ENCODE results near the gene TICAM1. TPM values are rescaled to one million over a fixed set of nuclear protein-coding genes. Genes with fewer than 3 reads are reported as not detected.
A peak's percentile ranks its signal among the peaks of the same experiment; 100 is the strongest.

The TICAM1 gene
- total and polyA plus RNA-seq, 2 of the 13 experiments (the other 11 are each of a cell fraction or from before 2014, with no cell fraction given), result 0.33 to 0.95 TPM

GRCh38 chr19:4830768-4831265 lies 695 bp downstream of the TICAM1 start:
- in situ Hi-C loops (cut with HindIII; ENCODE audit: extremely low pct_ligation_motif_present, low pct_unique_long_range_greater_than_20kb) (no loop called here), intact Hi-C loops (cut with micrococcal nuclease; ENCODE audit: unreplicated experiment) (no loop called here)
- Histone ChIP-seq H3K79me2 (ENCODE audit: insufficient read depth, low read length) (peaks cover 12% of the 10 kb centered on the region), H3K9ac (ENCODE audit: insufficient read depth, low read depth, low read length) (peak overlapping the region; percentile 83), H2AFZ (ENCODE audit: low read length) (no peak overlapping the region), H3K4me1 (ENCODE audit: insufficient read depth, low read length) (peaks cover 27% of the 10 kb centered on the region), H4K20me1 (ENCODE audit: insufficient read depth, low read length) (no peaks in the 10 kb centered on the region), H3K4me2 (ENCODE audit: low read depth, low read length) (peak overlapping the region; percentile 96), H3K4me3 (replicated peaks in 1 of 3; ENCODE audit: insufficient read depth in 1 of 3, low read depth in 2 of 3, low read length in 3 of 3) (peak overlapping the region; percentile 85 to 96 (median 88)), H3K27ac (ENCODE audit: extremely low read length, insufficient read depth, low read length) (peak overlapping the region; percentile 50), H3K27me3 (ENCODE audit: control insufficient read depth in 1 of 2, insufficient read depth in 2 of 2, low read length in 2 of 2) (no peaks in the 10 kb centered on the region), H3K9me3 (ENCODE audit: low read length) (no peaks in the 10 kb centered on the region), H3K36me3 (replicated peaks in 1 of 2; ENCODE audit: control insufficient read depth in 1 of 2, insufficient read depth in 2 of 2, low read length in 2 of 2) (no peaks in the 10 kb centered on the region)
- 31% methylated on average over 6 of the region's 6 CpGs for WGBS (ENCODE audit: low lambda C conversion rate)
- ChIA-PET CTCF (ENCODE audit: low intra/inter-chr PET ratio, low total read pairs) (no interaction called here), POLR2A (interaction anchor here (0.6 to 2.4 kb wide), 4 partner anchors 8 to 21 kb away, joined by 3 to 9 read pairs (median 5); no protein-coding TSS in a partner anchor)
- DNase-seq (ENCODE audit: low spot score) (no peak), FAIRE-seq (no peak), ATAC-seq (peak; percentile 43)
- TF ChIP-seq ZFP36 (IDR thresholded peaks at IDR 0.05; ENCODE audit: borderline replicate concordance, low read depth, low read length, partially characterized antibody), result no peak
- TF ChIP-seq ZNF10 (CRISPR knock-in tag; IDR thresholded peaks at IDR 0.05; ENCODE audit: borderline replicate concordance, low read depth), result peak; percentile 99
- TF ChIP-seq ZNF329 (CRISPR knock-in tag; IDR thresholded peaks at IDR 0.05; ENCODE audit: low read depth), result 0 out of 2 replicates have a peak, but pooled peaks have one; percentile 3
- peak; percentile 68 for TF ChIP-seq ZMYM3 (CRISPR knock-in tag; IDR thresholded peaks at IDR 0.05)
- TF ChIP-seq PCBP2 (optimal IDR thresholded peaks at IDR 0.05; ENCODE audit: low read depth, low read length, poor library complexity, severe bottlenecking), result peak; percentile 64
- TF ChIP-seq DZIP1 (CRISPR knock-in tag; IDR thresholded peaks at IDR 0.05), result no peak
- TF ChIP-seq ZNF850 (CRISPR knock-in tag; conservative IDR thresholded peaks at IDR 0.05), result no peak
- 0 out of 2 replicates have a peak, but pooled peaks have one; percentile 30 for TF ChIP-seq ZNF263 (CRISPR knock-in tag; IDR thresholded peaks at IDR 0.05)
- BruUV-seq (replicated peaks), result TSS peak; percentile 81

Measured in HepG2 (cell line).